IMR-90 (cell line): ENCODE measurements around the gene TMCC3. TPM values are rescaled to one million over a fixed set of nuclear protein-coding genes. Genes with fewer than 3 reads are reported as not detected.

Experiments
- ATAC-seq: fragments of 200-7000 bp; cut with Tn5 transposase; 2 replicates; pipeline ENCODE4 v1.9.1; 2020; ENCODE audit warnings: low read depth, mild to moderate bottlenecking, moderate library complexity
- BruUV-seq: library from RNA; stranded (reverse); fragments of 400-500 nt; replicated peaks from 2 replicates; lab custom pipeline; 2021; lab: Mats Ljungman, UMichigan
- CTCF ChIA-PET: fragments of 300-600 bp; formaldehyde crosslinking; extraction: SDS; loops from one replicate; lab custom pipeline; 2021; ENCODE audit warnings: antibody characterized with exemption; lab: Yijun Ruan, JAX
- POLR2A ChIA-PET: fragments of 300-600 bp; sonication (Branson Sonifier 250); formaldehyde crosslinking; loops from one replicate; lab custom pipeline; 2022; ENCODE audit warnings: antibody characterized with exemption; ENCODE audit not compliant: unreplicated experiment; lab: Charles Lee
- DNase-seq: peaks from one replicate; pipeline ENCODE4 v3.0.0; 2013
- H2AFZ ChIP-seq: replicated peaks from 2 replicates; pipeline ENCODE3; 2013; ENCODE audit warnings: low read length, mild to moderate bottlenecking; ENCODE audit not compliant: poor library complexity
- H2AK5ac ChIP-seq: 2 replicates; pipeline ENCODE4 v1.6.1; 2013; ENCODE audit warnings: low read depth, low read length, inconsistent platforms
- H2AK9ac ChIP-seq: replicated peaks from 2 replicates; pipeline ENCODE3; 2013; ENCODE audit warnings: mild to moderate bottlenecking, low read depth, low read length, moderate library complexity; ENCODE audit not compliant: poor library complexity
- H2BK120ac ChIP-seq: 2 replicates; pipeline ENCODE4 v1.6.1; 2013; ENCODE audit warnings: low read depth, low read length, inconsistent platforms
- H2BK15ac ChIP-seq: 3 replicates; pipeline ENCODE4 v1.6.1; 2013; ENCODE audit warnings: low read depth, low read length, inconsistent platforms
- H2BK20ac ChIP-seq: 2 replicates; pipeline ENCODE4 v1.6.1; 2013; ENCODE audit warnings: low read depth, mild to moderate bottlenecking, inconsistent platforms, low read length, moderate library complexity
- H2BK5ac ChIP-seq: 2 replicates; pipeline ENCODE4 v1.6.1; 2013; ENCODE audit warnings: mild to moderate bottlenecking, low read depth, low read length, inconsistent platforms; ENCODE audit not compliant: poor library complexity, severe bottlenecking
- H3K14ac ChIP-seq: replicated peaks from 2 replicates; pipeline ENCODE4 v1.6.1; 2013; ENCODE audit warnings: low read depth, low read length, inconsistent platforms
- H3K18ac ChIP-seq: 2 replicates; pipeline ENCODE4 v1.6.1; 2013; ENCODE audit warnings: low read depth, low read length, control low read depth
- H3K23ac ChIP-seq: 2 replicates; pipeline ENCODE4 v1.6.1; 2013; ENCODE audit warnings: low read depth, low read length, inconsistent platforms
- H3K27ac ChIP-seq: 2 replicates; pipeline ENCODE4 v1.5.1; 2013; ENCODE audit warnings: mild to moderate bottlenecking, control low read depth, low read length; ENCODE audit not compliant: insufficient read depth
- H3K27me3 ChIP-seq: 2 replicates; pipeline ENCODE4 v1.6.1; 2013; ENCODE audit warnings: low read length; ENCODE audit not compliant: control insufficient read depth, insufficient read depth
- H3K36me3 ChIP-seq: 2 replicates; pipeline ENCODE4 v1.6.1; 2013; ENCODE audit warnings: low read length, mixed read lengths; ENCODE audit not compliant: control insufficient read depth, insufficient read depth
- H3K4ac ChIP-seq: 2 replicates; pipeline ENCODE4 v1.6.1; 2013; ENCODE audit warnings: low read depth, low read length, inconsistent platforms
- H3K4me1 ChIP-seq: 2 replicates; pipeline ENCODE4 v1.6.1; 2013; ENCODE audit warnings: low read length, mixed read lengths; ENCODE audit not compliant: control insufficient read depth, insufficient read depth
- H3K4me2 ChIP-seq: 2 replicates; pipeline ENCODE4 v1.6.1; 2013; ENCODE audit warnings: low read depth, mild to moderate bottlenecking, control low read depth, low read length, moderate library complexity
- H3K4me3 ChIP-seq: 2 replicates; pipeline ENCODE4 v1.5.1; 2013; ENCODE audit warnings: low read depth, mild to moderate bottlenecking, control low read depth, low read length, moderate library complexity; ENCODE audit not compliant: insufficient read depth
- H3K56ac ChIP-seq: 2 replicates; pipeline ENCODE4 v1.6.1; 2013; ENCODE audit warnings: low read length, inconsistent platforms; ENCODE audit not compliant: insufficient read depth; ENCODE audit errors: extremely low read depth
- H3K79me1 ChIP-seq, 2 experiments: 2 replicates each; pipeline ENCODE4 v1.6.1; 2013; ENCODE audit warnings: low read length in 2 of 2, inconsistent platforms in 1 of 2, low read depth in 1 of 2
- H3K9ac ChIP-seq: 2 replicates; pipeline ENCODE4 v1.6.1; 2013; ENCODE audit warnings: low read depth, low read length, control low read depth
- H3K9me1 ChIP-seq: 2 replicates; pipeline ENCODE4 v1.6.1; 2013; ENCODE audit warnings: low read length, inconsistent platforms; ENCODE audit not compliant: insufficient read depth
- H3K9me3 ChIP-seq: 2 replicates; pipeline ENCODE4 v1.6.1; 2013; ENCODE audit warnings: low read length; ENCODE audit not compliant: control insufficient read depth, insufficient read depth
- H4K20me1 ChIP-seq: 2 replicates; pipeline ENCODE4 v1.6.1; 2013; ENCODE audit warnings: low read length, inconsistent platforms; ENCODE audit not compliant: insufficient read depth
- H4K5ac ChIP-seq: 2 replicates; pipeline ENCODE4 v1.6.1; 2013; ENCODE audit warnings: mild to moderate bottlenecking, low read depth, low read length, control low read depth
- H4K8ac ChIP-seq, 2 experiments: 2 replicates each; pipeline ENCODE4 v1.6.1; 2013; ENCODE audit warnings: low read depth in 2 of 2, low read length in 2 of 2, control low read depth in 1 of 2, inconsistent platforms in 1 of 2
- H4K91ac ChIP-seq: 2 replicates; pipeline ENCODE4 v1.6.1; 2013; ENCODE audit warnings: low read depth, low read length, inconsistent platforms; ENCODE audit not compliant: insufficient read depth
- BHLHE40 ChIP-seq: fragments of 150-350 bp; IDR thresholded peaks from 2 replicates; pipeline ENCODE4 v1.6.1; 2016; ENCODE audit warnings: mild to moderate bottlenecking, low read depth, low read length
- CEBPB ChIP-seq: IDR thresholded peaks from 2 replicates; pipeline ENCODE4 v1.6.1; 2012; ENCODE audit warnings: low read depth, low read length, improper control_type of control experiment
- CHD1 ChIP-seq: IDR thresholded peaks from 2 replicates; pipeline ENCODE4 v1.6.1; 2012; ENCODE audit warnings: low read depth, low read length, improper control_type of control experiment
- FOS ChIP-seq: fragments of 150-350 bp; IDR thresholded peaks from 2 replicates; pipeline ENCODE4 v1.6.1; 2016; ENCODE audit warnings: low read depth, low read length
- MAFK ChIP-seq: IDR thresholded peaks from 2 replicates; pipeline ENCODE4 v1.6.1; 2012; ENCODE audit warnings: low read depth, low read length, improper control_type of control experiment
- MAZ ChIP-seq: IDR thresholded peaks from 2 replicates; pipeline ENCODE4 v1.6.1; 2012; ENCODE audit warnings: low read depth, mild to moderate bottlenecking, low read length, improper control_type of control experiment, moderate library complexity, borderline replicate concordance
- MXI1 ChIP-seq: IDR thresholded peaks from 2 replicates; pipeline ENCODE4 v1.6.1; 2012; ENCODE audit warnings: low read depth, mild to moderate bottlenecking, low read length, moderate library complexity, borderline replicate concordance
- NFE2L2 ChIP-seq: fragments of 150-350 bp; IDR thresholded peaks from 2 replicates; pipeline ENCODE4 v1.6.1; 2016; ENCODE audit warnings: low read depth, mild to moderate bottlenecking, low read length
- POLR2A ChIP-seq: IDR thresholded peaks from 2 replicates; pipeline ENCODE4 v1.6.1; 2012; ENCODE audit warnings: mild to moderate bottlenecking, low read depth, low read length
- RAD21 ChIP-seq: IDR thresholded peaks from 2 replicates; pipeline ENCODE4 v1.6.1; 2012; ENCODE audit warnings: low read length, improper control_type of control experiment
- RCOR1 ChIP-seq: IDR thresholded peaks from 2 replicates; pipeline ENCODE4 v1.6.1; 2012; ENCODE audit warnings: mild to moderate bottlenecking, low read length, improper control_type of control experiment; ENCODE audit not compliant: insufficient replicate concordance
- RFX5 ChIP-seq: IDR thresholded peaks from 2 replicates; pipeline ENCODE4 v1.8.0; 2012; ENCODE audit warnings: low read depth, mild to moderate bottlenecking, low read length, moderate library complexity
- SMC3 ChIP-seq: fragments of 150-350 bp; IDR thresholded peaks from 2 replicates; pipeline ENCODE4 v1.6.1; 2016; ENCODE audit warnings: low read depth, mild to moderate bottlenecking, antibody characterized with exemption, low read length, moderate library complexity
- WGBS, 2 experiments: methylation state at CpG; one replicate each; pipeline versions ENCODE4 v1.1.5 to v1.1.7; 2013; ENCODE audit warnings: missing lambda C conversion rate in 2 of 2; ENCODE audit not compliant: insufficient read length in 1 of 2; ENCODE audit errors: extremely low coverage in 2 of 2; 5-methylcytosine and 5-hydroxymethylcytosine counted together
- dilution Hi-C: fragments of 300-500 bp; cut with HindIII; formaldehyde crosslinking; loops from one replicate; pipeline ENCODE4 v1.14.3; 2018; ENCODE audit warnings: low sequenced_read_pairs; ENCODE audit not compliant: unreplicated experiment
- in situ Hi-C: fragments of 300-500 bp; cut with MboI; formaldehyde crosslinking; loops from 3 replicates; pipeline ENCODE4 v1.14.3; 2019; ENCODE audit warnings: low sequenced_read_pairs, inconsistent platforms, mixed read lengths
- intact Hi-C: fragments of 100-400 bp; cut with micrococcal nuclease; formaldehyde crosslinking; loops from 2 replicates; pipeline ENCODE4 v1.10.0; 2022
- polyA plus RNA-seq, 3 experiments: library from polyadenylated mRNA; depleted of rRNA; stranded (reverse); fragments of >200 nt; gene quantifications; 2 replicates each; pipeline ENCODE4 v1.2.3, GENCODE V29; 2012; ENCODE audit warnings: low replicate concordance in 1 of 3
- total RNA-seq: library from RNA; depleted of rRNA; stranded (reverse); fragments of >200 nt; gene quantifications from 2 replicates; pipeline ENCODE4 v1.2.3, GENCODE V29; 2012
- TF ChIP-seq, protein P1 (sequence below): fragments of 150-350 bp; IDR thresholded peaks from 2 replicates; pipeline ENCODE4 v1.6.1; 2017; ENCODE audit warnings: mild to moderate bottlenecking, antibody characterized with exemption, low read length, low read depth
- TF ChIP-seq, protein P2 (sequence below): conservative IDR thresholded peaks from 2 replicates; pipeline ENCODE4 v1.5.1; 2012; ENCODE audit warnings: mild to moderate bottlenecking, low read depth, low read length, improper control_type of control experiment
- TF ChIP-seq, protein P3 (sequence below): fragments of 150-350 bp; IDR thresholded peaks from 2 replicates; pipeline ENCODE4 v1.6.1; 2016; ENCODE audit warnings: low read depth, mild to moderate bottlenecking, low read length, moderate library complexity, borderline replicate concordance

TMCC3 gene
- total and polyA plus RNA-seq, 2 of the 4 experiments (the other 2 are of a cell fraction): 0.14 to 0.36 TPM

DNA sequence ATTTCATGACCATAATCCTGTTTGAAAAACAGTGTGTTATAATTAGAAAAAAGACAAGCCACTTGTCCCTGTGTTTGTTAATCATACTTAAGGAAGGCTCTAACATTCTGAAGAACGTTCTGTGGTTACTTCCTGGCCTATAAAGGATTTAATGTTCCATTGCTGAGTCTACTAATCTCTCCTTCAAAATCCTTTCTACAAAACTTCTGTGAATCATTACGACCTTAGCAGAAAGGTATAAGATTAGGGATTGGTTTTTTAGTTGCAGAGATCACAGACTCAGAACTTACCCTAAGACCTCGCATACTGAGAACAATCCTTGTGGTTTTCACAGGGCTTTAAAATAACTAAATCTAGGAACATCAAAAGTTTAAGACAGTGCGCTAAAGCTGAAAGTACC lies 48.3 kb downstream of the TMCC3 start:
- ChIA-PET POLR2A (no interaction called here), CTCF (no interaction called here)
- H3K18ac ChIP-seq: no peak overlapping the region
- H3K14ac ChIP-seq: no peak overlapping the region
- no peaks in the 10 kb centered on the region for H3K79me1 ChIP-seq
- no peaks in the 10 kb centered on the region for H3K9me1 ChIP-seq
- H3K9me3 ChIP-seq: no peaks in the 10 kb centered on the region
- no peak overlapping the region for H4K8ac ChIP-seq
- dilution Hi-C loops: no loop called here
- DNase-seq (no peak), ATAC-seq (no peak)
- no TSS peak for BruUV-seq
- no peak overlapping the region for H3K9ac ChIP-seq
- H2BK15ac ChIP-seq: no peak overlapping the region
- H3K56ac ChIP-seq: no peak overlapping the region
- H2AK5ac ChIP-seq: no peak overlapping the region
- H3K27ac ChIP-seq: no peak overlapping the region
- no peak for TF ChIP-seq BHLHE40
- no peak for TF ChIP-seq CEBPB
- TF ChIP-seq FOS: no peak
- TF ChIP-seq POLR2A: no peak
- no peak for TF ChIP-seq RAD21
- TF ChIP-seq, protein P1, sequence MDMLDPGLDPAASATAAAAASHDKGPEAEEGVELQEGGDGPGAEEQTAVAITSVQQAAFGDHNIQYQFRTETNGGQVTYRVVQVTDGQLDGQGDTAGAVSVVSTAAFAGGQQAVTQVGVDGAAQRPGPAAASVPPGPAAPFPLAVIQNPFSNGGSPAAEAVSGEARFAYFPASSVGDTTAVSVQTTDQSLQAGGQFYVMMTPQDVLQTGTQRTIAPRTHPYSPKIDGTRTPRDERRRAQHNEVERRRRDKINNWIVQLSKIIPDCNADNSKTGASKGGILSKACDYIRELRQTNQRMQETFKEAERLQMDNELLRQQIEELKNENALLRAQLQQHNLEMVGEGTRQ: no peak
- TF ChIP-seq, protein P2, sequence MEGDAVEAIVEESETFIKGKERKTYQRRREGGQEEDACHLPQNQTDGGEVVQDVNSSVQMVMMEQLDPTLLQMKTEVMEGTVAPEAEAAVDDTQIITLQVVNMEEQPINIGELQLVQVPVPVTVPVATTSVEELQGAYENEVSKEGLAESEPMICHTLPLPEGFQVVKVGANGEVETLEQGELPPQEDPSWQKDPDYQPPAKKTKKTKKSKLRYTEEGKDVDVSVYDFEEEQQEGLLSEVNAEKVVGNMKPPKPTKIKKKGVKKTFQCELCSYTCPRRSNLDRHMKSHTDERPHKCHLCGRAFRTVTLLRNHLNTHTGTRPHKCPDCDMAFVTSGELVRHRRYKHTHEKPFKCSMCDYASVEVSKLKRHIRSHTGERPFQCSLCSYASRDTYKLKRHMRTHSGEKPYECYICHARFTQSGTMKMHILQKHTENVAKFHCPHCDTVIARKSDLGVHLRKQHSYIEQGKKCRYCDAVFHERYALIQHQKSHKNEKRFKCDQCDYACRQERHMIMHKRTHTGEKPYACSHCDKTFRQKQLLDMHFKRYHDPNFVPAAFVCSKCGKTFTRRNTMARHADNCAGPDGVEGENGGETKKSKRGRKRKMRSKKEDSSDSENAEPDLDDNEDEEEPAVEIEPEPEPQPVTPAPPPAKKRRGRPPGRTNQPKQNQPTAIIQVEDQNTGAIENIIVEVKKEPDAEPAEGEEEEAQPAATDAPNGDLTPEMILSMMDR: no peak
- no peak for TF ChIP-seq MXI1
- no peak for TF ChIP-seq RCOR1
- TF ChIP-seq CHD1: no peak
- no peak for TF ChIP-seq MAFK
- no peak for TF ChIP-seq MAZ
- no peak for TF ChIP-seq SMC3
- TF ChIP-seq, protein P3, sequence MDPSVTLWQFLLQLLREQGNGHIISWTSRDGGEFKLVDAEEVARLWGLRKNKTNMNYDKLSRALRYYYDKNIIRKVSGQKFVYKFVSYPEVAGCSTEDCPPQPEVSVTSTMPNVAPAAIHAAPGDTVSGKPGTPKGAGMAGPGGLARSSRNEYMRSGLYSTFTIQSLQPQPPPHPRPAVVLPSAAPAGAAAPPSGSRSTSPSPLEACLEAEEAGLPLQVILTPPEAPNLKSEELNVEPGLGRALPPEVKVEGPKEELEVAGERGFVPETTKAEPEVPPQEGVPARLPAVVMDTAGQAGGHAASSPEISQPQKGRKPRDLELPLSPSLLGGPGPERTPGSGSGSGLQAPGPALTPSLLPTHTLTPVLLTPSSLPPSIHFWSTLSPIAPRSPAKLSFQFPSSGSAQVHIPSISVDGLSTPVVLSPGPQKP: no peak
- no peak for TF ChIP-seq RFX5
- TF ChIP-seq NFE2L2: no peak
- H2BK120ac ChIP-seq: no peak overlapping the region
- H2BK20ac ChIP-seq: no peak overlapping the region
- H2AK9ac ChIP-seq: no peak overlapping the region
- H3K4me1 ChIP-seq: no peaks in the 10 kb centered on the region
- H3K4me2 ChIP-seq: no peak overlapping the region
- H4K5ac ChIP-seq: no peak overlapping the region
- in situ Hi-C loops: no loop called here
- peaks cover 4% of the 10 kb centered on the region for H3K27me3 ChIP-seq
- H3K4ac ChIP-seq: no peak overlapping the region
- no peak overlapping the region for H4K91ac ChIP-seq
- no peaks in the 10 kb centered on the region for H4K20me1 ChIP-seq
- intact Hi-C loops: loop anchor here (5.0 kb wide), 2 partner anchors 160 to 735 kb away; no protein-coding TSS in a partner anchor
- no peak overlapping the region for H3K4me3 ChIP-seq
- H3K23ac ChIP-seq: no peak overlapping the region
- H2BK5ac ChIP-seq: no peak overlapping the region
- H3K36me3 ChIP-seq: no peaks in the 10 kb centered on the region
- no CpG with 5 or more reads among the region's 4 CpGs for WGBS, 2 experiments
- H2AFZ ChIP-seq: no peak overlapping the region
